Activated gamma-delta T cell treated with anti-CD3 and anti-CD28 coated beads, Interleukin-2, amount 50 U/mL, for 16 hours (primary cell): ENCODE measurements around the gene STX3.

Experiments
- DNase-seq: peaks from one replicate; pipeline ENCODE4 v3.0.0-alpha.2; 2020; ENCODE audit warnings: low read depth

Gene STX3

GRCh38 chr11:59754859-59755700 lies at the start of gene STX3:
Gene STX3, plus strand, starts transcription at chr11:59755376. Its CDS starts 230 bp downstream, at chr11:59755606.
- peak; percentile 45 for DNase-seq

GRCh38 chr11:59706518-59707285 lies 48.5 kb upstream of the STX3 start:
- DNase-seq: no peak

- DNase-seq: no peak
Measured at GRCh38 chr11:59707371-59707770, 47.8 kb upstream of the STX3 start.

- no peak for DNase-seq
Measured at GRCh38 chr11:59708537-59708936, 46.6 kb upstream of the STX3 start.

GRCh38 chr11:59710136-59710847 lies 44.9 kb upstream of the STX3 start:
- DNase-seq: no peak

GRCh38 chr11:59713745-59714144 lies 41.4 kb upstream of the STX3 start, which contains the start of gene OR10V1:
Gene OR10V1, minus strand, starts transcription at chr11:59713845. Its CDS starts 0 bp downstream, at chr11:59713845.
- no peak for DNase-seq

GRCh38 chr11:59716051-59716450 lies 39.1 kb upstream of the STX3 start:
- no peak for DNase-seq

- no peak for DNase-seq
Measured at GRCh38 chr11:59719556-59719955, 35.6 kb upstream of the STX3 start.

- no peak for DNase-seq
Measured at GRCh38 chr11:59724066-59724465, 31.1 kb upstream of the STX3 start.

GRCh38 chr11:59727426-59727825 lies 27.8 kb upstream of the STX3 start:
- DNase-seq: no peak

- no peak for DNase-seq
Measured at GRCh38 chr11:59728154-59728553, 27.0 kb upstream of the STX3 start.

- DNase-seq: no peak
Measured at GRCh38 chr11:59728913-59729312, 26.3 kb upstream of the STX3 start.

- no peak for DNase-seq
Measured at GRCh38 chr11:59729834-59730233, 25.3 kb upstream of the STX3 start.

GRCh38 chr11:59730896-59731565 lies 24.1 kb upstream of the STX3 start:
- no peak for DNase-seq

GRCh38 chr11:59746111-59746510 lies 9.1 kb upstream of the STX3 start:
- DNase-seq: no peak

- peak; percentile 81 for DNase-seq
Measured at GRCh38 chr11:59753650-59754493, 1.3 kb upstream of the STX3 start.

- no peak for DNase-seq
Measured at GRCh38 chr11:59754494-59754858, 700 bp upstream of the STX3 start.

- peak; percentile 13 for DNase-seq
Measured at GRCh38 chr11:59755701-59756557, 753 bp downstream of the STX3 start.

- no peak for DNase-seq
Measured at GRCh38 chr11:59756558-59756840, 1.3 kb downstream of the STX3 start.

- DNase-seq: no peak
Measured at GRCh38 chr11:59756845-59757244, 1.7 kb downstream of the STX3 start.
